GM19043 (cell line): ENCODE measurements around the gene RNASE4.

Source experiments
- ATAC-seq: cut with Tn5 transposase; IDR thresholded peaks from one replicate; pipeline ENCODE4 v1.9.1; 2021; ENCODE audit warnings: low read depth; ENCODE audit not compliant: unreplicated experiment

RNASE4 gene

GRCh38 chr14:20671597-20672283 is 12.6 kb upstream of the RNASE4 start:
- ATAC-seq: peak; percentile 41

- no peak for ATAC-seq
These were observed 8.7 kb upstream of the RNASE4 start for GRCh38 chr14:20675669-20676068.

- ATAC-seq: no peak
These were observed 8.3 kb upstream of the RNASE4 start for GRCh38 chr14:20676072-20676471.

GRCh38 chr14:20679907-20680306 is 4.5 kb upstream of the RNASE4 start:
- ATAC-seq: no peak

GRCh38 chr14:20680363-20680762 is 4.0 kb upstream of the RNASE4 start:
- ATAC-seq: no peak

- no peak for ATAC-seq
These were observed 3.5 kb upstream of the RNASE4 start for GRCh38 chr14:20680843-20681347.

GRCh38 chr14:20681348-20682126 is 2.8 kb upstream of the RNASE4 start:
- peak; percentile 22 for ATAC-seq

GRCh38 chr14:20682127-20682434 is 2.3 kb upstream of the RNASE4 start:
- ATAC-seq: no peak

GRCh38 chr14:20682435-20683124 is 1.8 kb upstream of the RNASE4 start:
- ATAC-seq: peak; percentile 48

- peak; percentile 25 for ATAC-seq
These were observed 1.1 kb upstream of the RNASE4 start for GRCh38 chr14:20683125-20683890.

GRCh38 chr14:20684662-20685456 is 499 bp downstream of the RNASE4 start:
- no peak for ATAC-seq

- no peak for ATAC-seq
These were observed 2.2 kb downstream of the RNASE4 start for GRCh38 chr14:20686386-20687143.

- ATAC-seq: no peak
These were observed 3.2 kb downstream of the RNASE4 start for GRCh38 chr14:20687362-20688166.

- ATAC-seq: no peak
These were observed 3.9 kb downstream of the RNASE4 start, which contains the start of gene ANG for GRCh38 chr14:20688167-20688839. Gene ANG (plus strand): TSS chr14:20688764. CDS start chr14:20693565, 4,801 bp downstream.

GRCh38 chr14:20690848-20691640 is 6.7 kb downstream of the RNASE4 start:
- ATAC-seq: peak; percentile 59

- no peak for ATAC-seq
These were observed 7.9 kb downstream of the RNASE4 start for GRCh38 chr14:20692116-20692751.
